Astrocyte (in vitro differentiated cells and primary cell): ENCODE data around the gene TMEM132C. TPM values are rescaled to one million over a fixed set of nuclear protein-coding genes. Genes with fewer than 3 reads are reported as not detected.

ENCODE experiments used
- DNase-seq: peaks from one replicate; pipeline ENCODE4 v3.0.0-alpha.2; 2010; ENCODE audit warnings: low read depth
- FAIRE-seq: peaks from 2 replicates; lab custom pipeline; 2011; peaks lifted over from hg19 to GRCh38; lab: Jason Lieb, UNC
- H2AFZ ChIP-seq: 2 replicates; pipeline ENCODE4 v1.6.0; 2012; ENCODE audit warnings: low read depth, low read length, inconsistent platforms
- H3K27ac ChIP-seq: 2 replicates; pipeline ENCODE4 v1.5.1; 2011; ENCODE audit warnings: low read depth, low read length, inconsistent platforms
- H3K27me3 ChIP-seq: 2 replicates; pipeline ENCODE4 v1.6.0; 2011; ENCODE audit warnings: low read length, inconsistent platforms; ENCODE audit not compliant: insufficient read depth
- H3K36me3 ChIP-seq: 2 replicates; pipeline ENCODE4 v1.5.1; 2011; ENCODE audit warnings: low read length, inconsistent platforms; ENCODE audit not compliant: insufficient read depth
- H3K4me1 ChIP-seq: 2 replicates; pipeline ENCODE4 v1.5.1; 2011; ENCODE audit warnings: low read length, inconsistent platforms; ENCODE audit not compliant: insufficient read depth
- H3K4me2 ChIP-seq: 2 replicates; pipeline ENCODE4 v1.6.0; 2012; ENCODE audit warnings: low read length, inconsistent platforms
- H3K4me3 ChIP-seq: 2 replicates; pipeline ENCODE4 v1.5.1; 2011; ENCODE audit warnings: low read depth, mild to moderate bottlenecking, low read length, inconsistent platforms; ENCODE audit not compliant: insufficient read depth
- H3K79me2 ChIP-seq: 2 replicates; pipeline ENCODE4 v1.6.0; 2012; ENCODE audit warnings: mild to moderate bottlenecking, low read length, inconsistent platforms; ENCODE audit not compliant: insufficient read depth
- H3K9ac ChIP-seq: 2 replicates; pipeline ENCODE4 v1.6.0; 2012; ENCODE audit warnings: mild to moderate bottlenecking, low read length, inconsistent platforms
- H3K9me3 ChIP-seq: 2 replicates; pipeline ENCODE4 v1.5.1; 2012; ENCODE audit warnings: low read depth, mild to moderate bottlenecking, low read length, inconsistent platforms; ENCODE audit not compliant: insufficient read depth
- H4K20me1 ChIP-seq: 2 replicates; pipeline ENCODE4 v1.6.0; 2012; ENCODE audit warnings: low read length, inconsistent platforms; ENCODE audit not compliant: insufficient read depth
- H3K27ac Mint-ChIP-seq: one replicate; pipeline ENCODE4 v1.8.0; 2021; ENCODE audit warnings: mild to moderate bottlenecking, mixed read lengths; ENCODE audit not compliant: unreplicated experiment
- H3K27me3 Mint-ChIP-seq: one replicate; pipeline ENCODE4 v1.8.0; 2021; ENCODE audit warnings: low read depth, mixed read lengths; ENCODE audit not compliant: unreplicated experiment
- H3K36me3 Mint-ChIP-seq: one replicate; pipeline ENCODE4 v1.8.0; 2021; ENCODE audit warnings: low read depth, mixed read lengths; ENCODE audit not compliant: unreplicated experiment
- H3K4me1 Mint-ChIP-seq: one replicate; pipeline ENCODE4 v1.8.0; 2021; ENCODE audit warnings: low read depth, mixed read lengths; ENCODE audit not compliant: unreplicated experiment
- H3K4me3 Mint-ChIP-seq: one replicate; pipeline ENCODE4 v1.8.0; 2021; ENCODE audit warnings: mild to moderate bottlenecking, moderate library complexity, mixed read lengths; ENCODE audit not compliant: unreplicated experiment
- H3K9me3 Mint-ChIP-seq: one replicate; pipeline ENCODE4 v1.8.0; 2021; ENCODE audit warnings: mild to moderate bottlenecking, mixed read lengths; ENCODE audit not compliant: unreplicated experiment
- CTCF ChIP-seq: IDR thresholded peaks from 2 replicates; pipeline ENCODE4 v1.5.1; 2011; ENCODE audit warnings: low read depth, mild to moderate bottlenecking, inconsistent platforms, low read length, moderate library complexity; ENCODE audit not compliant: insufficient read depth
- EZH2 ChIP-seq: IDR thresholded peaks from 2 replicates; pipeline ENCODE4 v1.6.1; 2012; ENCODE audit warnings: mild to moderate bottlenecking, low read length, inconsistent platforms; ENCODE audit not compliant: insufficient read depth
- total RNA-seq: library from RNA; stranded (reverse); gene quantifications from 2 replicates; pipeline ENCODE4 v1.2.1, GENCODE V29; 2021

TMEM132C gene
- total RNA-seq, 1 donor from 2014 or later: not detected

GRCh38 chr12:128513331-128513730 lies 246.4 kb downstream of the TMEM132C start:
- no peak for FAIRE-seq

DNA sequence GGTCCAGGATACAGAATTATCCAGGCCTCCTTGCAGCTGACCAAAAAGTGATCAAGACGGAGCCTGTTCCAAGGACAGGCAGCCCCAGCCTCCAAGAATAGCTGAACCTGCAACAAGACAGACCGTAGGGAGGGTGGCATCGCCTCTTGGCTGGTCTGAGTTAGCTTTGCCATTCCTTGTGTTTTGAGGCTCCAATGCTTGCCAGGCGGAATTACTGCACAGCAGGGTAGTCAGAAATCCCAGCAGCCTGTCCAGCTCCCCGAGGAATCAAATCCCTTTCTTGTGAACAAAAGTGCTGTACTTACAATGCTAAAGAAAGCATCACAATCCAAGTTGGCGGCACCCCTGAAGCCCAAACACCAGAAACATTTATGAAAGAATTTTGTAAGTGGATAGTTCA lies 246.9 kb downstream of the TMEM132C start:
- Histone ChIP-seq H3K4me3 (no peak overlapping the region), H3K79me2 (no peaks in the 10 kb centered on the region), H3K27ac (no peak overlapping the region), H4K20me1 (no peaks in the 10 kb centered on the region), H2AFZ (no peak overlapping the region), H3K9ac (no peak overlapping the region), H3K9me3 (peaks cover 11% of the 10 kb centered on the region), H3K4me1 (no peaks in the 10 kb centered on the region), H3K36me3 (no peaks in the 10 kb centered on the region), H3K27me3 (no peaks in the 10 kb centered on the region), H3K4me2 (no peak overlapping the region)
- H3K27ac Mint-ChIP-seq: no peak overlapping the region
- H3K4me1 Mint-ChIP-seq: no peaks in the 10 kb centered on the region
- no peak overlapping the region for H3K4me3 Mint-ChIP-seq
- no peaks in the 10 kb centered on the region for H3K27me3 Mint-ChIP-seq
- peaks cover 13% of the 10 kb centered on the region for H3K9me3 Mint-ChIP-seq
- H3K36me3 Mint-ChIP-seq: no peaks in the 10 kb centered on the region
- FAIRE-seq (no peak), DNase-seq (no peak)
- TF ChIP-seq EZH2 (no peak), CTCF (no peak)

More at GRCh38 chr12:128513331-128513730, 246.4 kb downstream of the TMEM132C start:
- no peak overlapping the region for H3K4me3 ChIP-seq
- H3K27ac Mint-ChIP-seq: no peak overlapping the region
- no peaks in the 10 kb centered on the region for H3K79me2 ChIP-seq
- TF ChIP-seq CTCF (no peak), EZH2 (no peak)
- H3K27me3 ChIP-seq: no peaks in the 10 kb centered on the region
- no peaks in the 10 kb centered on the region for H3K36me3 ChIP-seq
- no peak overlapping the region for H3K27ac ChIP-seq
- H4K20me1 ChIP-seq: no peaks in the 10 kb centered on the region
- H3K4me2 ChIP-seq: no peak overlapping the region
- H2AFZ ChIP-seq: no peak overlapping the region
- no peaks in the 10 kb centered on the region for H3K36me3 Mint-ChIP-seq
- H3K4me1 ChIP-seq: no peaks in the 10 kb centered on the region
- no peaks in the 10 kb centered on the region for H3K4me1 Mint-ChIP-seq
- peaks cover 15% of the 10 kb centered on the region for H3K9me3 ChIP-seq
- H3K9me3 Mint-ChIP-seq: peaks cover 16% of the 10 kb centered on the region
- no peak overlapping the region for H3K4me3 Mint-ChIP-seq
- no peak overlapping the region for H3K9ac ChIP-seq
- no peak for DNase-seq
- H3K27me3 Mint-ChIP-seq: no peaks in the 10 kb centered on the region

GRCh38 chr12:128518644-128519043 lies 251.7 kb downstream of the TMEM132C start:
- H3K4me1 Mint-ChIP-seq: no peaks in the 10 kb centered on the region
- no peaks in the 10 kb centered on the region for H3K27me3 Mint-ChIP-seq
- Histone ChIP-seq H3K79me2 (no peaks in the 10 kb centered on the region), H3K4me2 (no peak overlapping the region), H3K27ac (no peak overlapping the region), H3K27me3 (no peaks in the 10 kb centered on the region), H3K36me3 (no peaks in the 10 kb centered on the region), H2AFZ (no peak overlapping the region), H3K9ac (no peak overlapping the region), H3K4me1 (no peaks in the 10 kb centered on the region), H4K20me1 (no peaks in the 10 kb centered on the region), H3K9me3 (peaks cover 12% of the 10 kb centered on the region), H3K4me3 (no peak overlapping the region)
- no peak overlapping the region for H3K27ac Mint-ChIP-seq
- no peak overlapping the region for H3K4me3 Mint-ChIP-seq
- FAIRE-seq (no peak), DNase-seq (no peak)
- peaks cover 12% of the 10 kb centered on the region for H3K9me3 Mint-ChIP-seq
- no peaks in the 10 kb centered on the region for H3K36me3 Mint-ChIP-seq
- TF ChIP-seq EZH2 (no peak), CTCF (no peak)
